ENCODE measurements around the gene CYGB. TPM values are rescaled to one million over a fixed set of nuclear protein-coding genes. Genes with fewer than 3 reads are reported as not detected.

The CYGB gene
- total and polyA plus RNA-seq, 9 of the 15 experiments (the other 6 are each of a cell fraction or from before 2014, with no cell fraction given), result 0.08 to 0.95 (median 0.18) TPM; not detected in 5

DNA sequence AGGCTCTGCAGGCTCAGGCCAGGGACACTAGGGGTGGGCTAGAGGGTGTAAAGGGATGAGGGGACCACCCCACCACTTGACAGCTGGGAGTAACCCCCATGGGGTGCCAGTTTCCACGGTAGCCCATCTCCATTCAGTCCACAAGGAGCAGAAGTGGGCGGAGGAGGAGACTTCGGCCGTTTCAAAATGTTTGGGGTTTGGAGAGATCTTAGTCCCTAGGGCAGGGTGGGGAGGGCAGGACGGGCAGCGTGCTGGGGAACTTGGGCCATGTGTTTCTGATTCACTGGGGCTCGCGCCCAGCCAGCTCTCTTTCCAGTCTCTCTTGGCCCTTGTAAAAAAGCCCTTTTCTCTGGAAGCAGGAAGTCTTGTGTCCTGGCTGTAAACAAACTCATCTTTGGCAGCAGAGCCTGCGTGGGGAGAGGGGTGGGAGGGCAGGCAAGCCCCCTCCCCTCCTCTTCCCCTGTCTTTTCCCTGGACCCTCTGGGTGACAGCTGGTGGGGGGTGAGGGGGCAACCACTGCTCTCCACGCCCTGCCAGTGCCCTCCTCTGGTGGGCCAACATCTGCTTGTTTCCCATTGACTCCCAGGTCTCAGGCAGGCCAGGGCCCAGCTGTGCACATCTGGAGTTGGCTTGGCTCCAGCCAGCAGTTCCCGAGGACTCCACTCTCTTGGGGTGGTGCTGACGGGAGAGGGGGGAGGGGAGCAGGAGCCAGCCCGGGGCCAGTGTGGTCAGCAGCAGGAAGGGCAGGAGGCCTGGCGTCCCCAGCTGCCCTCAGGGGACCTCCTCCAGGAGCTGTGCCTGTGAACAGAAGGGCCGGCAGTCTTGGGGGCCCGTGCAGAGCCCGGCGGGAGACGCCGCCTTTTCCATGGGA is 8.1 kb downstream of the CYGB start (continued):
- TF ChIP-seq GABPB1 (CRISPR knock-in tag; IDR thresholded peaks at IDR 0.05), result 0 out of 2 replicates have a peak, but pooled peaks have one; percentile 22
- TF ChIP-seq, protein P1, sequence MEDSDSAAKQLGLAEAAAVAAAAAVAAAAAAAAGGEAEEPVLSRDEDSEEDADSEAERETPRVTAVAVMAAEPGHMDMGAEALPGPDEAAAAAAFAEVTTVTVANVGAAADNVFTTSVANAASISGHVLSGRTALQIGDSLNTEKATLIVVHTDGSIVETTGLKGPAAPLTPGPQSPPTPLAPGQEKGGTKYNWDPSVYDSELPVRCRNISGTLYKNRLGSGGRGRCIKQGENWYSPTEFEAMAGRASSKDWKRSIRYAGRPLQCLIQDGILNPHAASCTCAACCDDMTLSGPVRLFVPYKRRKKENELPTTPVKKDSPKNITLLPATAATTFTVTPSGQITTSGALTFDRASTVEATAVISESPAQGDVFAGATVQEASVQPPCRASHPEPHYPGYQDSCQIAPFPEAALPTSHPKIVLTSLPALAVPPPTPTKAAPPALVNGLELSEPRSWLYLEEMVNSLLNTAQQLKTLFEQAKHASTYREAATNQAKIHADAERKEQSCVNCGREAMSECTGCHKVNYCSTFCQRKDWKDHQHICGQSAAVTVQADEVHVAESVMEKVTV (CRISPR knock-in tag; IDR thresholded peaks at IDR 0.05), result no peak
- TF ChIP-seq L3MBTL2 (IDR thresholded peaks at IDR 0.05), result peak; percentile 44; the same call in 1 of the 2 replicates
- no peak for TF ChIP-seq ZNF197 (CRISPR knock-in tag; IDR thresholded peaks at IDR 0.05; ENCODE audit: low read depth)
- TF ChIP-seq ILF3 (IDR thresholded peaks at IDR 0.05; ENCODE audit: borderline replicate concordance), result no peak
- no peak for TF ChIP-seq NFATC3 (IDR thresholded peaks at IDR 0.05)
- TF ChIP-seq NCOA1 (IDR thresholded peaks at IDR 0.05; ENCODE audit: low read depth), result no peak
- TF ChIP-seq STAG1 (CRISPR knock-in tag; IDR thresholded peaks at IDR 0.05; ENCODE audit: borderline replicate concordance), result no peak
- TF ChIP-seq SRSF1 (IDR thresholded peaks at IDR 0.05; ENCODE audit: low read depth, low read length), result no peak
- no peak; a peak in 1 of 4 replicates for TF ChIP-seq SRF (CRISPR knock-in tag; IDR thresholded peaks at IDR 0.05)
- no peak for TF ChIP-seq LARP7 (IDR thresholded peaks at IDR 0.05)
- TF ChIP-seq, protein P2, sequence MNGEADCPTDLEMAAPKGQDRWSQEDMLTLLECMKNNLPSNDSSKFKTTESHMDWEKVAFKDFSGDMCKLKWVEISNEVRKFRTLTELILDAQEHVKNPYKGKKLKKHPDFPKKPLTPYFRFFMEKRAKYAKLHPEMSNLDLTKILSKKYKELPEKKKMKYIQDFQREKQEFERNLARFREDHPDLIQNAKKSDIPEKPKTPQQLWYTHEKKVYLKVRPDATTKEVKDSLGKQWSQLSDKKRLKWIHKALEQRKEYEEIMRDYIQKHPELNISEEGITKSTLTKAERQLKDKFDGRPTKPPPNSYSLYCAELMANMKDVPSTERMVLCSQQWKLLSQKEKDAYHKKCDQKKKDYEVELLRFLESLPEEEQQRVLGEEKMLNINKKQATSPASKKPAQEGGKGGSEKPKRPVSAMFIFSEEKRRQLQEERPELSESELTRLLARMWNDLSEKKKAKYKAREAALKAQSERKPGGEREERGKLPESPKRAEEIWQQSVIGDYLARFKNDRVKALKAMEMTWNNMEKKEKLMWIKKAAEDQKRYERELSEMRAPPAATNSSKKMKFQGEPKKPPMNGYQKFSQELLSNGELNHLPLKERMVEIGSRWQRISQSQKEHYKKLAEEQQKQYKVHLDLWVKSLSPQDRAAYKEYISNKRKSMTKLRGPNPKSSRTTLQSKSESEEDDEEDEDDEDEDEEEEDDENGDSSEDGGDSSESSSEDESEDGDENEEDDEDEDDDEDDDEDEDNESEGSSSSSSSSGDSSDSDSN (IDR thresholded peaks at IDR 0.05; ENCODE audit: borderline replicate concordance in 1 of 2, low read depth in 2 of 2, low read length in 2 of 2), result no peak; a peak in 1 of 4 replicates
- TF ChIP-seq, protein P3, sequence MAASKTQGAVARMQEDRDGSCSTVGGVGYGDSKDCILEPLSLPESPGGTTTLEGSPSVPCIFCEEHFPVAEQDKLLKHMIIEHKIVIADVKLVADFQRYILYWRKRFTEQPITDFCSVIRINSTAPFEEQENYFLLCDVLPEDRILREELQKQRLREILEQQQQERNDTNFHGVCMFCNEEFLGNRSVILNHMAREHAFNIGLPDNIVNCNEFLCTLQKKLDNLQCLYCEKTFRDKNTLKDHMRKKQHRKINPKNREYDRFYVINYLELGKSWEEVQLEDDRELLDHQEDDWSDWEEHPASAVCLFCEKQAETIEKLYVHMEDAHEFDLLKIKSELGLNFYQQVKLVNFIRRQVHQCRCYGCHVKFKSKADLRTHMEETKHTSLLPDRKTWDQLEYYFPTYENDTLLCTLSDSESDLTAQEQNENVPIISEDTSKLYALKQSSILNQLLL (CRISPR knock-in tag; IDR thresholded peaks at IDR 0.05; ENCODE audit: borderline replicate concordance), result no peak
- no peak for TF ChIP-seq ELF1 (tag; IDR thresholded peaks at IDR 0.05)
- no peak for TF ChIP-seq CBX1 (IDR thresholded peaks at IDR 0.05; ENCODE audit: low read depth)
- TF ChIP-seq BMI1 (IDR thresholded peaks at IDR 0.05; ENCODE audit: low read length), result no peak
- TF ChIP-seq ZFPM2 (CRISPR knock-in tag; IDR thresholded peaks at IDR 0.05), result no peak
- peak; percentile 18; the same call in 1 of the 2 replicates for TF ChIP-seq TRIM28 (IDR thresholded peaks at IDR 0.05)
- no peak; the same call in 1 of the 2 replicates for TF ChIP-seq POLR2A (conservative IDR thresholded peaks at IDR 0.05)
- TF ChIP-seq TEAD1 (CRISPR knock-in tag; IDR thresholded peaks at IDR 0.05), result no peak
- no peak for TF ChIP-seq ZNF121 (CRISPR knock-in tag; conservative IDR thresholded peaks at IDR 0.05)
- no peak for TF ChIP-seq PCBP2 (IDR thresholded peaks at IDR 0.05; ENCODE audit: low read depth, low read length, poor library complexity, severe bottlenecking)
- no peak for TF ChIP-seq DNMT1 (IDR thresholded peaks at IDR 0.05)
- no peak for TF ChIP-seq POLR2AphosphoS5 (IDR thresholded peaks at IDR 0.05; ENCODE audit: control insufficient read depth, insufficient read depth, low read depth, low read length)

All from K562 (cell line).